Measurements from ENCODE around the gene MEAF6. TPM values are rescaled to one million over a fixed set of nuclear protein-coding genes. Genes with fewer than 3 reads are reported as not detected.

MEAF6 gene
- total and polyA plus RNA-seq, 2 of the 8 experiments (the other 6 are each of a cell fraction or from before 2014, with no cell fraction given) = 23.0 to 38.8 TPM

- H2BK120ac ChIP-seq (replicated peaks; ENCODE audit: low read depth, low read length) = no peak overlapping the region
- H3K4me1 ChIP-seq (replicated peaks in 1 of 4; ENCODE audit: control insufficient read depth in 3 of 4, insufficient read depth in 4 of 4, low read length in 3 of 4) = no peaks in the 10 kb centered on the region
- no peak overlapping the region for H3K4me2 ChIP-seq (ENCODE audit: insufficient read depth in 1 of 2, low read depth in 2 of 2, low read length in 2 of 2)
- POLR2A ChIA-PET (ENCODE audit: partially characterized antibody) = no interaction called here
- H2BK5ac ChIP-seq (ENCODE audit: low read depth, low read length) = no peak overlapping the region
- TF ChIP-seq RNF2 (IDR thresholded peaks at IDR 0.05; ENCODE audit: borderline replicate concordance, low read depth, low read length, missing control alignments, poor library complexity, severe bottlenecking) (no peak), KDM4A (IDR thresholded peaks at IDR 0.05; ENCODE audit: low read depth, low read length, severe bottlenecking) (no peak), NRF1 (IDR thresholded peaks at IDR 0.05; ENCODE audit: low read depth, low read length) (no peak)
- no peak overlapping the region for H3K18ac ChIP-seq (ENCODE audit: extremely low read depth, low read length)
- H2BK12ac ChIP-seq (ENCODE audit: low read depth, low read length) = no peak overlapping the region
- H3K14ac ChIP-seq (ENCODE audit: insufficient read length) = no peak overlapping the region
- H3K9me3 ChIP-seq (ENCODE audit: insufficient read depth in 2 of 2, low read depth in 1 of 2, low read length in 1 of 2) = no peaks in the 10 kb centered on the region
- WGBS, 2 experiments (ENCODE audit: extremely low coverage in 1 of 2, insufficient coverage in 1 of 2, insufficient read length in 1 of 2, insufficient replicate concordance in 2 of 2, low coverage in 1 of 2, low lambda C conversion rate in 2 of 2, missing lambda C conversion rate in 1 of 2) = 93% methylated on average over 5 of the region's 5 CpGs; no CpG with 5 or more reads in 1 of the 2 experiments
- no peak overlapping the region for H2BK15ac ChIP-seq (ENCODE audit: low read length)
- no peak overlapping the region for H4K5ac ChIP-seq (ENCODE audit: insufficient read length, low read depth, low read length)
- no peak overlapping the region for H4K8ac ChIP-seq (ENCODE audit: extremely low read depth, insufficient read depth, low read length)
- H3K27ac ChIP-seq (ENCODE audit: low read depth, low read length) = no peak overlapping the region
- peaks cover 11 to 26% (median 13%) of the 10 kb centered on the region in 4 experiments; a peak in 7 of 8 replicates for H3K36me3 ChIP-seq (ENCODE audit: control insufficient read depth in 2 of 4, insufficient read depth in 4 of 4, low read length in 3 of 4)
- no peak overlapping the region for H3K4ac ChIP-seq (replicated peaks; ENCODE audit: insufficient read length, low read depth, low read length)
- FAIRE-seq (no peak), DNase-seq (ENCODE audit: low read depth in 1 of 2, low spot score in 2 of 2) (no peak)
- H2AK5ac ChIP-seq (ENCODE audit: low read depth, low read length) = no peak overlapping the region
- H3K9ac ChIP-seq (replicated peaks in 1 of 4; ENCODE audit: extremely low read depth in 1 of 4, low read depth in 3 of 4, low read length in 3 of 4) = no peak overlapping the region
- no peaks in the 10 kb centered on the region for H3K23me2 ChIP-seq (ENCODE audit: low read depth, low read length)
- H4K91ac ChIP-seq (replicated peaks; ENCODE audit: insufficient read length, low read length) = no peak overlapping the region
- no peaks in the 10 kb centered on the region for H3K27me3 ChIP-seq (replicated peaks in 1 of 4; ENCODE audit: control insufficient read depth in 3 of 4, extremely low read depth in 1 of 4, insufficient read depth in 3 of 4, low read length in 3 of 4)
- no peaks in the 10 kb centered on the region for H3K79me1 ChIP-seq (ENCODE audit: low read depth, low read length)
- no peak overlapping the region for H3K4me3 ChIP-seq (ENCODE audit: extremely low read depth in 1 of 4, insufficient read depth in 2 of 4, low read depth in 3 of 4, low read length in 4 of 4)
- H2AFZ ChIP-seq (ENCODE audit: low read length) = no peak overlapping the region
- no peaks in the 10 kb centered on the region for H3K79me2 ChIP-seq (ENCODE audit: control insufficient read depth in 1 of 2, insufficient read depth in 2 of 2, low read length in 2 of 2)
- H4K20me1 ChIP-seq (replicated peaks in 1 of 2; ENCODE audit: control insufficient read depth in 1 of 2, insufficient read depth in 2 of 2, low read length in 2 of 2) = no peaks in the 10 kb centered on the region
- H3K56ac ChIP-seq (replicated peaks; ENCODE audit: insufficient read length, low read depth, low read length) = no peak overlapping the region
- no peak overlapping the region for H3K23ac ChIP-seq (ENCODE audit: insufficient read length)
- CTCF ChIA-PET (ENCODE audit: partially characterized antibody) = no interaction called here
- no peak overlapping the region for H2BK20ac ChIP-seq (ENCODE audit: low read length)
Observed at GRCh38 chr1:37501661-37502060, 12.9 kb downstream of the MEAF6 start.
